SU-DHL-6 (cell line): ENCODE measurements around the gene MTRF1.

ENCODE experiments used
- EZH2phosphoT487 ChIP-seq: fragments of 200-600 bp; sonication (generic), shearing (Covaris generic); conservative IDR thresholded peaks from 2 replicates; pipeline ENCODE4 v1.6.1; 2018; ENCODE audit warnings: mild to moderate bottlenecking, antibody characterized with exemption, low read length, moderate library complexity, mixed read lengths
- TF ChIP-seq, protein P1 (sequence below): fragments of 200-600 bp; sonication (generic); IDR thresholded peaks from one replicate; pipeline ENCODE4 v1.5.1; 2017; ENCODE audit warnings: antibody characterized with exemption, mild to moderate bottlenecking, low read length, moderate library complexity; ENCODE audit not compliant: insufficient read depth, poor library complexity, severe bottlenecking

DNA sequence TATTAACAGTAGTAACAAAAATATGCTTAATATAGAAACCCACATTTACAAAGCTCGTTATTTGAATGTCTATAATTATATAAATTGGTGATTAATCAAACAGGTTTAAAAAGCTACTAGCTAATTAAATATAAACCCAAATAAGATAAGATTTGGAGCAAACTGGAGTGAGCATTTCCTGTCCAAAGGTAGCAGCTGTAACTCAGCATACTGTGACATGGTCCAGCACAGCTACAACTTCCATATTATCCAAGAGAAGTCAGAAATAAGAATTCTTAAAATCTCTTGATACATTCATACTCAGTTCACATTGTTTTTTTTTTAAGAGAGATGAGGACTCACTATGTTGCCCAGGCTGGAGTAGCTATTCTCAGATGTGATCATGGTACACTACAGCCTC lies 8.5 kb downstream of the MTRF1 start:
- TF ChIP-seq, protein P1, sequence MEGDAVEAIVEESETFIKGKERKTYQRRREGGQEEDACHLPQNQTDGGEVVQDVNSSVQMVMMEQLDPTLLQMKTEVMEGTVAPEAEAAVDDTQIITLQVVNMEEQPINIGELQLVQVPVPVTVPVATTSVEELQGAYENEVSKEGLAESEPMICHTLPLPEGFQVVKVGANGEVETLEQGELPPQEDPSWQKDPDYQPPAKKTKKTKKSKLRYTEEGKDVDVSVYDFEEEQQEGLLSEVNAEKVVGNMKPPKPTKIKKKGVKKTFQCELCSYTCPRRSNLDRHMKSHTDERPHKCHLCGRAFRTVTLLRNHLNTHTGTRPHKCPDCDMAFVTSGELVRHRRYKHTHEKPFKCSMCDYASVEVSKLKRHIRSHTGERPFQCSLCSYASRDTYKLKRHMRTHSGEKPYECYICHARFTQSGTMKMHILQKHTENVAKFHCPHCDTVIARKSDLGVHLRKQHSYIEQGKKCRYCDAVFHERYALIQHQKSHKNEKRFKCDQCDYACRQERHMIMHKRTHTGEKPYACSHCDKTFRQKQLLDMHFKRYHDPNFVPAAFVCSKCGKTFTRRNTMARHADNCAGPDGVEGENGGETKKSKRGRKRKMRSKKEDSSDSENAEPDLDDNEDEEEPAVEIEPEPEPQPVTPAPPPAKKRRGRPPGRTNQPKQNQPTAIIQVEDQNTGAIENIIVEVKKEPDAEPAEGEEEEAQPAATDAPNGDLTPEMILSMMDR = no peak
- no peak for TF ChIP-seq EZH2phosphoT487
